NCI-H146 (cell line): ENCODE data around the gene RPL3.

Experiments
- DNase-seq: peaks from one replicate; lab custom pipeline; 2025; lab: John Stamatoyannopoulos, UW

The RPL3 gene

GRCh38 chr22:39282645-39283321, 36.6 kb downstream of the RPL3 start:
- DNase-seq = no peak

GRCh38 chr22:39281126-39281525, 38.3 kb downstream of the RPL3 start:
- no peak for DNase-seq

GRCh38 chr22:39280250-39280649, 39.2 kb downstream of the RPL3 start:
- DNase-seq = no peak

DNA sequence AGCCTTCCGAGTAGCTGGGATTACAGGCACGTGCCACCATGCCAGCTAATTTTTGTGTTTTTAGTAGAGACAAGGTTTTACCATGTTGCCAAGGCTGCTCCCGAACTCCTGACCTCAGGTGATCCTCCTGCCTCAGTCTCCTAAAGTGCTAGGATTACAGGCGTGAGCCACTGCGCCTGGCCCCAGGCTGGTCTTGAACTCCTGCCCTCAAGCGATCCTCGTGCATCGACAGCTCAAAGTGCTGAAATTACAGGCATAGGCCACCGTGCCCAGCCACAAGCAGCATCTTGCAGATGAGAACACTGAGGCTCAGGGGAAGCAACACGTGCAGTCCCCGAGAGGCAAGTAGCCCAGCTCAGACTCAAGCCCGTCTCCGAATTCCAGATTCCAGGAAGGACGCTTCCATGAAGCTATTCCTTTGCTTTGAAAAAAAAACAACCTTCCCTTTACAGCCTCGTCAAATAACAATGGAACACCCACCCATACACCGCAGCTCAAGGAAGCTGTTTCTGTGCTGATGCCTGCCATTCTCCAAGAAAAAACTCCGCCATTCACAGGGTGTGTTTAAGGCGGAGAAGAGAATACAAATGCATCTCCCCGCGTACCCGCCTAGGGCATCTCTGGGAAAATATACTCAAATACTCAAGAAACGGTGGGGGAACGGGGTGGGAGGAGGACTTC, 40.1 kb downstream of the RPL3 start:
- no peak for DNase-seq

- DNase-seq = no peak
Measured at GRCh38 chr22:39278040-39278439, 41.4 kb downstream of the RPL3 start.

DNA sequence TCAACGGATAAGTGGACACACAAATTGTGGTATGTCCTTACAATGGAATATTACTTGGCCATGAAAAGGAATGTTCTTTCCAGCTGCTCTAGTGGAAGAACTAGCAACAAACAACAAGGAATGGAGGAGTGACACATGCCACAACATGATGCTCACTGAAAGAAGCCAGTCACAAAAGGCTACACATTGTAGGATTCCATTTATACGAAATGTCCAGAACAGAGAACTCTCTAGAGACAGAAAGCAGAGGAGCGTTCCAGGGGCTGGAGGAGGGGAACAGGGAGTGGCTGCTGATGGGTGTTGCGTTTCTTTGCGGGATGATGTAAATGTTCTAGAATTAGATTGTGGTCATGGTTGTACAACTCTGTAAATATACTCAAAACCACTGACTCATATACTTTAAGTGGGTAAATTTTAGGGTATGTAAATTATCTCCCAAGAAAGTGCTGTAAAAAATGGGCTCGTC, 42.2 kb downstream of the RPL3 start:
- no peak for DNase-seq

GRCh38 chr22:39276440-39277141, 42.8 kb downstream of the RPL3 start:
- DNase-seq = no peak

GRCh38 chr22:39275814-39276439, 43.5 kb downstream of the RPL3 start:
- peak; percentile 57 for DNase-seq

DNA sequence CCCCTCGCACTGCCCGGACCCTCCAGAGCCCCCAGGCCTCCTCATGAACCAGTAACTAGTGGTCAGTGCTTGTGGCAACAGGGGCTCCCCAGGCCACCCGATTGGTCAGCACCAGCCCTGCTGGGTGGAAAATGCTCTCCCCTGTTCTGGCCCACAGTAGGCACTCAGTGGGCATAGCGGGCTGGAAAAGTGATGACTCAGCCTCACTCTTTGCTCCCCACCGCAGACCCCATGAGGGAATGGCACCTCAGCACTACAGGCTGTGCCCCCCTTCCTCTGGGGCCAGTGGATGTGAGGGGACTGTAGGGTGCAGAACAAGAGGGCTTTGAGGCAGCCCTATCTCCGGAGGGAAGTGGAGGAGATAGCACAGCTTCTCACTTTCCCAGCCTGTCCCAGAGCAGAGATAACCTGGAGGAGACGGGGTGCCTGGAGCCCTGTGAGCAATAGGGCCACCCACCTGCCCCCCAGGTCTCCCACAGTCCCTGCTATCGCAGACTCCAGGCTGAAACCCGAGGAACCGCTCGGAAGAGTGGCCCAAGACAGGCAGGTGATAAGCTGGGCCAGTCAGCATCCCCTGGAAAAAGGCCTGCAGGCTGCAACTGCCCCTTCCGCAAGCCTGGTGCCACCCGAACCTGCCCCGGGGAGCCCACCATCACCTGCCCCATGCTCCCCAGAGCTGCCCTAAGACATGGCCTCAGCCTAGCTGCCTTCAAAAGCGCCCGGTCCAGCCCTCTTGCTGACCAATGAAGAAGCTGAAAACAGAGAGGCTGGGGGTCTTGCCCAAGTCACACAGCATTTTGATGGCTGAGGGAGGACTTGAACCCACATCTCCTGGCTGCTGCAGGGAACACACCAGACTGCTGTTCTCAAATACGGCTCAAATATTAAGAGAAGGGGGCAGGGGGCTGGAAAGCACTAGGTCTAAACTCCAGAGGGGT, 45.2 kb downstream of the RPL3 start:
- DNase-seq = no peak

DNA sequence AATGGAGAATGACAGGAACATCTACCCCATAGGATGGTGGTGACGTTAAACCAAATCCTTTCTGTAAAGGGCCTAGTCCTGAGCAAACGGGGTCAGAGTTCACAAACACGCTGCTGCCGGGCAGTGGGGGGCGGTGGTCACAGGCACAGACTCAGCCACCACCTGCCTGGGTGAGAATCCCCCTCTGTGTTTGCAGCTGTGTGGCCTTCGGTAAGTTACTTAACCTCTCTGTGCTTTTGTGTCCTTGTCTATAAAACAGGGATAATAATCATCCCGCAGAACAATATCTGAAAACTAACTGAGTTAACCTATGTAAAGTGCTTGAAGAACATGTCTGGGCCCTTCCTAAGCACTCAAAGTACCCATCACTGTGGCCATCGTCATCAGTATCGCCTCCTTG, 48.6 kb downstream of the RPL3 start:
- DNase-seq = no peak

GRCh38 chr22:39270280-39270679, 49.1 kb downstream of the RPL3 start:
- no peak for DNase-seq

- no peak for DNase-seq
Measured at GRCh38 chr22:39269095-39269790, 50.2 kb downstream of the RPL3 start.

DNA sequence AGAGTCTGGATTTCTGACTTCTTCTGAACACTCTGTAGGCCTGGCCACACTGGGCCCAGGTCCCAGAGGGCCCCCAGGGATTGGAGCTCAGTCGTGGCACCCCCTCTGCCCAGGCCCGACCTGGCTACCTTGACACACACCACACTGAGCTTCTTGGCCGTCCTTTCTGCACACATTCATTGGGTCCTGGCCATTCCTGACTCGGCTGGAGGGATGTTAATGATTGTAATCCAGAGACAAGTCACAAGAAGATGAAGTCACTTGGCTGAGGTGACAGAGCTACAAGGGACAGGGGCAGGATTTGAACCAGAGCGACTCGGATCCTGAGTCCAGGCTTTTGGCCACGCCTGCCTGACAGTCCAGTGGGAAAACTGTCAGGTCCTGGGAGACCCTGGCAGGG, 50.8 kb downstream of the RPL3 start:
- DNase-seq = no peak

GRCh38 chr22:39267974-39268373, 51.4 kb downstream of the RPL3 start:
- no peak for DNase-seq

GRCh38 chr22:39266398-39267030, 52.9 kb downstream of the RPL3 start:
- no peak for DNase-seq

DNA sequence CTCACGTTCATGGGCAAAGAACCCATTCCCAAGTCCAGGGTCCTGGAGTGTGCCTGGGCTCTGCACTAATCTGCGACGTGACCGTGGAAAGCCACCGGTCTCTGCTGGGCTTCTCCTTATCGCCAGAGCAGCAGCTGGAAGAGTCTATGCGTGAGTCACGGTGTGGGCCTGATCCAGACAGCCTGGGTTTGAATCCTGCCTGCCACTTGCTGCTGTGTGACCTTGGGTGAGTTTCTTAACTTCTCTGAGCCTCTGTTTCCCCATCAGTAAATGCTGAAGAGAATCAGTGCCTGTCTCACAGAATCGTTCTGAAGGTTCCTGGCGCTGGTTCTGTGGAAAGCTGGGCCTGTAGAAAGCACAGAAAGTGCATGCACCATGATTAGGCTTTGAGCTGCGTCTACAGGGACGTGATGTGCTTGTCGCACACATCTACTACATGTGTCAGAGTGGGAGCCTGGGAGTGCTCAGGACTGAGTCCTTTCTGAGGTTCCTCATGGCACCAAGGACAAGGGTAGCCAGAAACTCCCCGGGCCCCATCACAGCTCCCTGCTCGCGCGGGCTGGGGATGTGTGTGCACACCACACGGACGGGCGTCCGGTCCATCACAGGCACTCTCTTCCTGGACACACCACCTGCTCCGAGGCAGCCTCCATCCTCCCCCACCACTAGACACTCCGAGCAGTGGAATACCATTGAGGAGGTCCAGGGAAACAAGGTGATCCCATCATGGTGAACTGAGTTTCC, 54.1 kb downstream of the RPL3 start:
- DNase-seq = no peak

GRCh38 chr22:39264349-39265038, 54.9 kb downstream of the RPL3 start:
- no peak for DNase-seq

DNA sequence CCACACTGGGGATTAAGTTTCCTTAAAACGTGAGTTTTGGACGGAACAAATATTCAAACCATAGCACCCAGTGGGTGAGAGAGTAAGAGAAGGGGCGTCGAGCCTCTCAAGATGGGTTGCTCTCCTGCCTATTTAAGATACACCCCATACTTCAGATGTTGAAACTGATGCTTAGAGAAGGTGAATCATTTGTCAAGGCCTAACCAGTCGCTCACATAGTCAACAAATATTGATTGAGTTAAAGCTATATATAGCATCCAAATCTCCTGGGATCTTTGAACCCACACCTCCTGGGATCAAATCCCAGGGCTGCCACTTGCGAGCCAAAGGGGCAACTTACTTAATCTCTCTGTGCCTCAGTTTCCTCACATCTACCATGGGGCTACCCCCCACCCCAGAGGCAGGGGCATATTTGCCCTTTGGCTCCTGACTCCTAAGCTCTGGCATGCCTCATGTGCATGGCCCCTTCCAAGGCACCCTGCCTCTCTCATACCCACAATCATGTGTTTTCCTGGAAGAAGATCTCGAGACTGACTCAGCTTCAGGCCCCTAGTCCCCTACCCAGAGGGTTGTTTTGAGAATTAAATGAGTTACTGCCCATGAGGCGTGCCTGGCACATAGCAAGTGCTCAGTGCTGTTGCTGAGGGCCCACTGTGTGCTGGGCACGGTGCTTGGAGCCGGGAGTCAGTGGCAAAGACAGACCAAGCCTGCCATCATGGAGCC, 55.6 kb downstream of the RPL3 start:
- no peak for DNase-seq
